Panc1 (cell line): ENCODE results near the gene CKAP5. TPM values are rescaled to one million over a fixed set of nuclear protein-coding genes. Genes with fewer than 3 reads are reported as not detected.

Experiments used
- ATAC-seq: fragments of 200-7000 bp; cut with Tn5 transposase; 2 replicates; pipeline ENCODE4 v1.9.1; 2020; ENCODE audit warnings: mild to moderate bottlenecking, moderate library complexity
- BruUV-seq: library from RNA; stranded (reverse); fragments of 400-500 nt; replicated peaks from 2 replicates; lab custom pipeline; 2021; lab: Mats Ljungman, UMichigan
- CTCF ChIA-PET: fragments of 300-600 bp; sonication (Branson Sonifier 250); formaldehyde crosslinking; loops from one replicate; lab custom pipeline; 2022; ENCODE audit warnings: antibody characterized with exemption; lab: Charles Lee
- POLR2A ChIA-PET: fragments of 300-600 bp; sonication (Branson Sonifier 250); formaldehyde crosslinking; loops from one replicate; lab custom pipeline; 2022; ENCODE audit warnings: antibody characterized with exemption; lab: Charles Lee
- DNase-seq: peaks from one replicate; pipeline ENCODE4 v3.0.0-alpha.2; 2010; ENCODE audit warnings: low read depth, low spot score
- H3K27ac ChIP-seq: 2 replicates; pipeline ENCODE4 v1.5.1; 2011; ENCODE audit warnings: mild to moderate bottlenecking, low read length, inconsistent platforms
- H3K27me3 ChIP-seq: fragments of 200-500 bp; sonication (Bioruptor generic); 2 replicates; pipeline ENCODE4 v1.6.0; 2014; ENCODE audit warnings: low read length, inconsistent platforms; ENCODE audit not compliant: control insufficient read depth, insufficient read depth
- H3K36me3 ChIP-seq: fragments of 200-500 bp; sonication (Bioruptor generic); 2 replicates; pipeline ENCODE4 v1.5.1; 2014; ENCODE audit warnings: inconsistent platforms, mild to moderate bottlenecking, low read length, moderate library complexity; ENCODE audit not compliant: control insufficient read depth, insufficient read depth
- H3K4me1 ChIP-seq: 2 replicates; pipeline ENCODE4 v1.5.1; 2011; ENCODE audit warnings: inconsistent platforms, mild to moderate bottlenecking, low read length, moderate library complexity; ENCODE audit not compliant: control insufficient read depth, insufficient read depth
- H3K4me3 ChIP-seq, 2 experiments: 2 replicates each; pipeline ENCODE4 v1.5.1; 2011 to 2012; ENCODE audit warnings: low read depth in 2 of 2, low read length in 2 of 2, mild to moderate bottlenecking in 2 of 2, inconsistent platforms in 1 of 2, moderate library complexity in 1 of 2
- H3K9me3 ChIP-seq: fragments of 200-500 bp; sonication (Bioruptor generic); 2 replicates; pipeline ENCODE4 v1.5.1; 2014; ENCODE audit warnings: low read depth, mild to moderate bottlenecking, inconsistent platforms, low read length, moderate library complexity; ENCODE audit not compliant: control insufficient read depth, insufficient read depth
- POLR2AphosphoS5 ChIP-seq: IDR thresholded peaks from 2 replicates; pipeline ENCODE4 v1.6.1; 2012; ENCODE audit warnings: mild to moderate bottlenecking, low read depth, low read length, moderate library complexity
- REST ChIP-seq, 2 experiments: IDR thresholded peaks; 2 replicates each; pipeline ENCODE4 v1.6.1; 2011 to 2012; ENCODE audit warnings: low read depth in 2 of 2, control low read depth in 1 of 2, low read length in 1 of 2, mild to moderate bottlenecking in 1 of 2, moderate library complexity in 1 of 2; ENCODE audit not compliant: insufficient read depth in 1 of 2
- SIN3A ChIP-seq: IDR thresholded peaks from 2 replicates; pipeline ENCODE4 v1.6.1; 2012; ENCODE audit warnings: low read depth, mild to moderate bottlenecking, low read length, moderate library complexity, borderline replicate concordance; ENCODE audit not compliant: insufficient read depth
- TCF7L2 ChIP-seq: IDR thresholded peaks from 2 replicates; pipeline ENCODE4 v1.6.1; 2011; ENCODE audit warnings: mild to moderate bottlenecking, low read depth, low read length, inconsistent platforms
- in situ Hi-C: cut with HindIII; loops from 2 replicates; pipeline ENCODE4 v1.10.0; 2016; ENCODE audit warnings: low sequenced_read_pairs, low pct_unique_long_range_greater_than_20kb
- intact Hi-C: fragments of 100-400 bp; cut with micrococcal nuclease; formaldehyde crosslinking; loops from one replicate; pipeline ENCODE4 v1.10.0; 2022; ENCODE audit not compliant: unreplicated experiment
- total RNA-seq: library from RNA; stranded (reverse); gene quantifications from one replicate; pipeline ENCODE4 v1.2.1, GENCODE V29; 2021; ENCODE audit not compliant: unreplicated experiment
- TF ChIP-seq, protein P1 (sequence below): fragments of 450-650 bp; IDR thresholded peaks from 2 replicates; pipeline ENCODE4 v1.5.1; 2017; ENCODE audit warnings: mild to moderate bottlenecking

Gene CKAP5
- total RNA-seq, 1 experiment from 2014 or later = 191 TPM

- no peak overlapping the region for H3K4me3 ChIP-seq
- intact Hi-C loops (no loop called here), in situ Hi-C loops (no loop called here)
- BruUV-seq = no TSS peak
- H3K9me3 ChIP-seq = no peaks in the 10 kb centered on the region
- no peaks in the 10 kb centered on the region for H3K4me1 ChIP-seq
- H3K36me3 ChIP-seq = peaks cover 59% of the 10 kb centered on the region
- ChIA-PET POLR2A (interaction anchor here (0.5 kb wide), 1 partner anchor 71 kb away, joined by 3 read pairs; no protein-coding TSS in a partner anchor), CTCF (no interaction called here)
- H3K27ac ChIP-seq = no peak overlapping the region
- no peaks in the 10 kb centered on the region for H3K27me3 ChIP-seq
- ATAC-seq (no peak), DNase-seq (no peak)
- TF ChIP-seq TCF7L2 = no peak
- TF ChIP-seq REST (IDR thresholded peaks at IDR 0.05; ENCODE audit: insufficient read depth in 1 of 2, low read depth in 2 of 2, low read length in 1 of 2) = no peak
- TF ChIP-seq, protein P1, sequence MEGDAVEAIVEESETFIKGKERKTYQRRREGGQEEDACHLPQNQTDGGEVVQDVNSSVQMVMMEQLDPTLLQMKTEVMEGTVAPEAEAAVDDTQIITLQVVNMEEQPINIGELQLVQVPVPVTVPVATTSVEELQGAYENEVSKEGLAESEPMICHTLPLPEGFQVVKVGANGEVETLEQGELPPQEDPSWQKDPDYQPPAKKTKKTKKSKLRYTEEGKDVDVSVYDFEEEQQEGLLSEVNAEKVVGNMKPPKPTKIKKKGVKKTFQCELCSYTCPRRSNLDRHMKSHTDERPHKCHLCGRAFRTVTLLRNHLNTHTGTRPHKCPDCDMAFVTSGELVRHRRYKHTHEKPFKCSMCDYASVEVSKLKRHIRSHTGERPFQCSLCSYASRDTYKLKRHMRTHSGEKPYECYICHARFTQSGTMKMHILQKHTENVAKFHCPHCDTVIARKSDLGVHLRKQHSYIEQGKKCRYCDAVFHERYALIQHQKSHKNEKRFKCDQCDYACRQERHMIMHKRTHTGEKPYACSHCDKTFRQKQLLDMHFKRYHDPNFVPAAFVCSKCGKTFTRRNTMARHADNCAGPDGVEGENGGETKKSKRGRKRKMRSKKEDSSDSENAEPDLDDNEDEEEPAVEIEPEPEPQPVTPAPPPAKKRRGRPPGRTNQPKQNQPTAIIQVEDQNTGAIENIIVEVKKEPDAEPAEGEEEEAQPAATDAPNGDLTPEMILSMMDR = no peak
- TF ChIP-seq POLR2AphosphoS5 = no peak
- TF ChIP-seq SIN3A = no peak
These were observed 83.8 kb downstream of the CKAP5 start for GRCh38 chr11:46762248-46762647.

DNA sequence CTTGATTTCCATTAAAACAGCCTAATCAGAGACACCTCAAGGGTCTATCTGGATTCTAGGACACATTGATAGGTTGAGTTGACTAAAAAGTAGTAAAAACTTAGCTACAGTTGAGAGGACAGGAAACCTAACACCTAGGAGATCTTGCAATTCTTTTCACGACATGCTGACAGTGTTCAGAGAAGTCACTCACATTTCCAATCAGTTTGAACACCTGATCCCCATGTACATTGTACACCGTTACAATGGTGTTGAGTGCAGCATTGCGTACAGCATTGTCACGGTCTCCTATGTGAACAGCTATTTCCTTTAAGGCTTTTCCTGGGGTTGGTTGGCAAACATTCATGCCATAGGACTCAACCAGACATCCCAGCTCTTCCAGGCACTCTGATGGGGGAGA, 84.3 kb downstream of the CKAP5 start:
- ChIA-PET POLR2A (interaction anchor here (0.5 kb wide), 1 partner anchor 71 kb away, joined by 3 read pairs; no protein-coding TSS in a partner anchor), CTCF (no interaction called here)
- Histone ChIP-seq H3K9me3 (no peaks in the 10 kb centered on the region), H3K27me3 (no peaks in the 10 kb centered on the region), H3K36me3 (peaks cover 59% of the 10 kb centered on the region), H3K4me3 (no peak overlapping the region), H3K4me1 (no peaks in the 10 kb centered on the region), H3K27ac (no peak overlapping the region)
- DNase-seq (no peak), ATAC-seq (peak; percentile 49; the same call in 1 of the 2 replicates)
- TF ChIP-seq SIN3A (no peak), REST (IDR thresholded peaks at IDR 0.05; ENCODE audit: insufficient read depth in 1 of 2, low read depth in 2 of 2, low read length in 1 of 2) (no peak), POLR2AphosphoS5 (no peak), TCF7L2 (no peak)
- TF ChIP-seq, protein P1 = no peak
- in situ Hi-C loops (no loop called here), intact Hi-C loops (no loop called here)
- BruUV-seq = no TSS peak
